Heart left ventricle (tissue), 16 donors: ENCODE measurements around the gene APPL2. TPM values are rescaled to one million over a fixed set of nuclear protein-coding genes. Genes with fewer than 3 reads are reported as not detected.
"Not testable (repeated sequence)": the region's sequence is repeated elsewhere in the genome, so short reads cannot be mapped to it uniquely, and the experiment has no call there.

Experiments used
- ATAC-seq, 4 donors: fragments of 200-7000 bp; cut with Tn5 transposase; one replicate each; pipeline ENCODE4 v1.9.1; 2020 to 2022; ENCODE audit warnings: moderate library complexity in 4 of 4, mild to moderate bottlenecking in 3 of 4, moderate number of reproducible peaks in 1 of 4
- DNase-seq, 5 donors: peaks; one replicate each; pipeline ENCODE4 v3.0.0-alpha.2; 2020
- H3K27ac ChIP-seq, 12 donors: fragments of 200-600 bp; sonication (generic) in 4 of 12; one replicate each; pipeline versions ENCODE4 v1.5.0 to v1.8.0; 2016 to 2022; ENCODE audit warnings: mild to moderate bottlenecking in 2 of 12
- H3K27me3 ChIP-seq, 9 donors: fragments of 200-600 bp; sonication (generic) in 2 of 9; one replicate each; pipeline versions ENCODE4 v1.5.1 to v1.8.0; 2016 to 2022; ENCODE audit warnings: mild to moderate bottlenecking in 3 of 9
- H3K36me3 ChIP-seq, 9 donors: fragments of 200-600 bp; sonication (generic) in 2 of 9; one replicate each; pipeline versions ENCODE4 v1.5.0 to v1.8.0; 2018 to 2022; ENCODE audit warnings: mild to moderate bottlenecking in 2 of 9
- H3K4me1 ChIP-seq, 12 donors: fragments of 200-600 bp; sonication (generic) in 4 of 12; one replicate each; pipeline versions ENCODE4 v1.5.0 to v1.8.0; 2016 to 2022; ENCODE audit warnings: mild to moderate bottlenecking in 3 of 12
- H3K4me3 ChIP-seq, 12 donors: fragments of 200-600 bp; sonication (generic) in 4 of 12; one replicate each; pipeline versions ENCODE4 v1.5.0 to v1.8.0; 2017 to 2022; ENCODE audit warnings: mild to moderate bottlenecking in 9 of 12, moderate library complexity in 4 of 12
- H3K9me3 ChIP-seq, 12 donors: fragments of 200-600 bp; sonication (generic) in 4 of 12; one replicate each; pipeline versions ENCODE4 v1.5.0 to v1.8.0; 2016 to 2022; ENCODE audit warnings: mild to moderate bottlenecking in 1 of 12
- CTCF ChIP-seq, 12 donors: fragments of 200-600 bp; sonication (generic) in 4 of 12; IDR thresholded peaks; one replicate each; pipeline versions ENCODE4 v1.5.0 to v1.8.0; 2018 to 2022; ENCODE audit warnings: antibody characterized with exemption in 12 of 12, mild to moderate bottlenecking in 5 of 12
- POLR2A ChIP-seq, 2 donors: fragments of 450-650 bp; IDR thresholded peaks; one replicate each; pipeline ENCODE4 v1.6.1; 2017; ENCODE audit warnings: antibody characterized with exemption in 2 of 2, mild to moderate bottlenecking in 2 of 2, moderate library complexity in 2 of 2
- WGBS, 4 donors: extraction: QIAGEN DNeasy Blood & Tissue Kit in 2 of 4; methylation state at CpG; one replicate each; pipeline versions ENCODE4 v1.1.5 to v1.1.7; 2013 to 2018; 5-methylcytosine and 5-hydroxymethylcytosine counted together
- intact Hi-C, 10 donors: fragments of 100-400 bp; cut with DNase I; formaldehyde crosslinking; loops; one replicate each; pipeline versions ENCODE4 v1.11.1 to v1.14.2; 2022
- polyA plus RNA-seq, 2 donors: library from polyadenylated mRNA; stranded (reverse); fragments of 200-250 nt; gene quantifications; one replicate each; pipeline ENCODE4 v1.2.3, GENCODE V29; 2013
- total RNA-seq, 9 donors: library from RNA; depleted of rRNA in 2 of 9; stranded (reverse); fragments of >200 nt in 2 of 9; fragmentation: NEBNext Ultra II Directional in 3 of 9; extraction: Animal tissue kit (Norgen Biotek cat#: 25700) in 3 of 9; gene quantifications; one replicate each; pipeline versions ENCODE4 v1.1.0 to v1.2.4, GENCODE V29; 2016 to 2023
- donor health status: ischemic (EF 13 %, LVEDD 7.1; RV severe dilation, severe dysfunction).
- donor health status: healthy with polysubstance abuse.
- donor health status: DM: no; HTN: yes; CAD: no.
- donor health status: DM: no; HTN: no; CAD: no.
- donor health status: ischemic (EF 25% LVEDD 6.9; RV normal size, moderate dysfunction).
- donor health status: ischemic (EF 25% LVEDD 5.7; RV mildly dilated, moderate dysfunction).
- donor health status: healthy.
- donor health status: DM: yes; HTN: yes; CAD: no.
- donor health status: ischemic (EF 35%, LVEDD 5.7; RV mildly dilated, moderate dysfunction).
- donor health status: nonischemic (EF 11% LVEDD 7.7; RV severe dilation, severe dysfunction).
- donor health status: DM: yes; HTN: yes; CAD: no.
- donor health status: PGD.
- donor health status: ischemic (EF 29% LVEDD 5.4; RV normal size, mild dysfunction).
- donor health status: nonischemic (EF 23%, LVEDD 6.1; RV moderate dilation, normal function).

APPL2 gene
- total and polyA plus RNA-seq, 11 donors = 7.7 to 36.7 (median 16.0) TPM

- Histone ChIP-seq H3K4me1 (no peaks in the 10 kb centered on the region), H3K27me3 (no peaks in the 10 kb centered on the region), H3K27ac (no peak overlapping the region), H3K4me3 (no peak overlapping the region), H3K9me3 (no peaks in the 10 kb centered on the region), H3K36me3 (no peaks in the 10 kb centered on the region)
- DNase-seq (no peak), ATAC-seq (no peak)
- intact Hi-C loops = no loop called here
- 89 to 95% (median 91%) methylated on average over 5 of the region's 5 CpGs for WGBS, 4 donors
- TF ChIP-seq POLR2A (IDR thresholded peaks at IDR 0.05) (no peak), CTCF (IDR thresholded peaks at IDR 0.05) (no peak)
Measured at GRCh38 chr12:105252901-105253300, 16.9 kb upstream of the APPL2 start.

- DNase-seq, H3K4me3 ChIP-seq, H3K36me3 ChIP-seq, ATAC-seq, H3K4me1 ChIP-seq, H3K27me3 ChIP-seq, H3K9me3 ChIP-seq, H3K27ac ChIP-seq, intact Hi-C loops: not testable (repeated sequence)
- 88 to 93% (median 90%) methylated on average over 17 to 20 of the region's 20 CpGs for WGBS, 4 donors
Measured at GRCh38 chr12:105245776-105246427, 9.9 kb upstream of the APPL2 start.

GRCh38 chr12:105245291-105245690 is 9.3 kb upstream of the APPL2 start:
- DNase-seq (no peak), ATAC-seq (no peak)
- Histone ChIP-seq H3K4me3 (no peak overlapping the region), H3K27ac (no peak overlapping the region), H3K36me3 (no peaks in the 10 kb centered on the region), H3K4me1 (peaks cover 0 to 6% (median 0%) of the 10 kb centered on the region in 12 donors), H3K9me3 (peaks cover 0 to 5% (median 0%) of the 10 kb centered on the region in 12 donors), H3K27me3 (peaks cover 0 to 5% (median 0%) of the 10 kb centered on the region in 9 donors)
- 72 to 91% (median 77%) methylated on average over 4 of the region's 4 CpGs for WGBS, 4 donors
- intact Hi-C loops = no loop called here
- no peak for TF ChIP-seq POLR2A (IDR thresholded peaks at IDR 0.05)
- TF ChIP-seq CTCF (IDR thresholded peaks at IDR 0.05) = no peak

GRCh38 chr12:105240228-105240627 is 4.3 kb upstream of the APPL2 start:
- ATAC-seq = no peak
- H3K36me3 ChIP-seq = no peaks in the 10 kb centered on the region
- DNase-seq = no peak
- peaks cover 0 to 16% (median 0%) of the 10 kb centered on the region in 12 donors for H3K4me1 ChIP-seq
- no peak overlapping the region for H3K4me3 ChIP-seq
- H3K27me3 ChIP-seq = peaks cover 0 to 3% (median 0%) of the 10 kb centered on the region in 9 donors
- intact Hi-C loops = no loop called here
- TF ChIP-seq POLR2A (IDR thresholded peaks at IDR 0.05) = no peak
- TF ChIP-seq CTCF (IDR thresholded peaks at IDR 0.05) = no peak
- H3K9me3 ChIP-seq = no peaks in the 10 kb centered on the region
- WGBS, 4 donors = 89 to 95% (median 91%) methylated on average over 1 of the region's 1 CpG
- H3K27ac ChIP-seq = no peak overlapping the region

- WGBS, 4 donors = 56 to 62% (median 59%) methylated on average over 5 of the region's 5 CpGs
- intact Hi-C loops = no loop called here
- no peak for DNase-seq
Measured at GRCh38 chr12:105239304-105239703, 3.3 kb upstream of the APPL2 start.

More at GRCh38 chr12:105239304-105239703, 3.3 kb upstream of the APPL2 start:
- Histone ChIP-seq H3K27ac (no peak overlapping the region), H3K36me3 (no peaks in the 10 kb centered on the region), H3K4me1 (peaks cover 0 to 24% (median 7%) of the 10 kb centered on the region in 12 donors), H3K9me3 (no peaks in the 10 kb centered on the region), H3K4me3 (no peak overlapping the region), H3K27me3 (no peaks in the 10 kb centered on the region)
- no peak for ATAC-seq
- TF ChIP-seq POLR2A (IDR thresholded peaks at IDR 0.05) = no peak
- TF ChIP-seq CTCF (IDR thresholded peaks at IDR 0.05) = no peak
